Activated CD8-positive, alpha-beta memory T cell treated with anti-CD3 and anti-CD28 coated beads for 4 hours (primary cell): ENCODE measurements around the gene TACR2.

Source experiments
- DNase-seq, 2 donors: peaks; one replicate each; pipeline ENCODE4 v3.0.0-alpha.2; 2020; ENCODE audit warnings: low read depth in 2 of 2

TACR2 gene

DNA sequence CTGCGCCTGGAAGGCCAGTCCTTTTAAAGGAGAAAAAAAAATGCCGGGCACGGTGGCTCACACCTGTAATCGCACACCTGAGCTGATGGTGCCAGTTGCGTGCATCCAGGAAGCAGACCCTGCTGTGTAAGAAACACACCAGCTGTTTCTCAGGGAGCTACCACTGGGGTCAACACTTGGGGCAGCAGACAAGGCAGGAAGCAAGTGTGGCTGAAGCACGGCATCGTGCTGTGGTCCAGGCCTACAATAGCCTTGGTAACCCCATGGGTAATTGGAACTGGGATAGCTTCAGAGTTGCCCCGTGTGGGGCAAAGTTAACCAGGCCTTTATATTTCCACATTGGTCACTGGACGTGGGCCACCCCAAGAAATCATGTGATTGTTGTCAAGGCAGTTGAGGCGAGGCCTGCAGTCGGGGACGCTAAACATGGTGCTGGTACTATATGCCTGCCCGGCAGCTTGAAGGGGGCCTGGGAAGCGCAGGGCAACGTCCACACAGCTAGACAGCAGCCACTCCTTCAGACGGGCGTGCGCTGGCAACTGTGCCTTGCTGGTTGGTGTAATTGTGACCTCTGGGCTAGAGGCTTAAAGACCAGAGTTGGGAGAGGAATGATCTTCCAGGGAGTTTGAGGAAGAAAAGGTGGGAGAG, 2.5 kb upstream of the TACR2 start:
- DNase-seq: no peak

GRCh38 chr10:69418052-69418752, 1.5 kb upstream of the TACR2 start:
- DNase-seq: no peak

DNA sequence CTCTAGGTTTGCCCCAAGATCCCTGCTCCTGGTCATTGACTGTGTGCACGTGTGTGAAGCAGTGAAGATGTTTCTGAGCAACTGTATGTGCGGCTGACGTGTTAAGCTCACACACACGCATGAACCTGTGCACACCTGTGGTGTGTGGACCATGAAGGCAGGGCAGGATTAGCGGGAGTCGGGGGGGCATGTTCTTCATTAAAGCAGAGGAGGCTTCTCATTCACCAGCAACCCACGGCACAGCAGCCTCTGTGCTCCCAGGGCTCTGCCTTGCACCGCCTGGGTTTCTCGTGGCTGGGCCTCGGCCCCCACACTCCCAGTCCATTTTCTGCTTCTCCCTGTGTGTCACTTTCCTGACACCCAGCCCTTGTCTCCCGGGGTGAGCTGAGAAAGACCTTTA, 824 bp upstream of the TACR2 start:
- no peak for DNase-seq

DNA sequence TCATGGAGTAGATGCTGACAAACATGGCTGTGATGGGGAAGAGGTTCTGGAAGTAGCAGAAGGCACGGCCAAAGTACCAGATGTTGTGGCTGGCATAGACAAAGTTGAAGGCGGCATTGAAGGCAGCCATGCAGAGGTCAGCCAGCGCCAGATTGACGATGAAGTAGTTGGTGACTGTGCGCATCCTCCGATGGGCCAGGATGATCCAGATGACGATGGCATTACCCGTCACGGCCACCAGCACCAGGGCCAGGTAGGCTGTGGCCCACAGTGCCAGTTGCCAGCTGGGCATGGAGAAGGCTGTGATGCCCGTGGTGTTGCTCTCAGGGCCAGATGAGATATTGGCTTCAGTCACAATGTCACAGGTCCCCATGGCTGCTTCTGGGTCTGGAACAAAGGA, 767 bp downstream of the TACR2 start:
- no peak for DNase-seq

GRCh38 chr10:69415049-69415448, 1.7 kb downstream of the TACR2 start:
- no peak for DNase-seq

DNA sequence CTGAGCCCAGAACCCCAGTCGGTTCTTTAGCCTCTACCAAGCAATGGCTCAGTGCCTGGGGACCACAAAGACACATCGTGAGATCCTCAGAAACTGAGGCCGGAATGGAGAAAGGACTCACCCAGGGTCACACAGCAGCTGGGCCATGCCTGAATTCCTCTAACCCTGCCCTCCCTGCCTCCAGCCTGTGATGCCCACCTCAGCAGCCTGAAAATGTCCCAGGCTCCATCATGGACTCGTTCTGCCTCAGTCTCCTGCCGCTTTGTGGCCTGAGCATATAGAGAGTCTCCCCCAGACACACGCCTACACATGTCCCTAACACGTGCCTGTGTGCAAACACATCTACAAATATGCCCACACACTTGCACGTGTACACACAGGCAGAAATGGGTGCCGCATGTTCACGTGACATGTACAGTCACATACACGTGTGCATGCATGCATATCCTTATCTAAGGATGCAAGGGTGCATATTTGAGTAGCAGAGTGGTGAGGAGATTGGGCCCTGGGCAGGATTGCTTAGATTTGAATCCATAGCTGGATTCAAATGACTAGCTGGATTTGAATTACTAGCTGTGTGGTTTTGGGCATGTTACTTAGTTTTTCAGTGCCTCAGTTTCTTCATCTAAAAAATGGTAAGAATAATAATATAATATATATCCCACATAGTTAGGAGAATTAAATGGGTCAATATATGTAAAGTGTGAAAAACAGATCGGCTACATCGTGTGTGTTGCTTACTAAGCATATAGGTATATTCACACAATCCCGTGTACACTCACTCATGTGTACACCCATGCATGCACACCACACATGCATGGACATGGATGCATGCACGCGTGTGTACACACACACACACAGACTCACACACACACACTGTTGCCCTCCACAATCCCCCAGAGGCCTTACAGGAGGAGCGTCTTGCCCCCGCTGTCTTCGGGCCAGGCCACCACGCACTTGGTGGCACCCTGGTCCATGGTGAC, 2.4 kb downstream of the TACR2 start:
- no peak for DNase-seq

GRCh38 chr10:69413221-69413865, 3.4 kb downstream of the TACR2 start:
- DNase-seq: no peak

DNA sequence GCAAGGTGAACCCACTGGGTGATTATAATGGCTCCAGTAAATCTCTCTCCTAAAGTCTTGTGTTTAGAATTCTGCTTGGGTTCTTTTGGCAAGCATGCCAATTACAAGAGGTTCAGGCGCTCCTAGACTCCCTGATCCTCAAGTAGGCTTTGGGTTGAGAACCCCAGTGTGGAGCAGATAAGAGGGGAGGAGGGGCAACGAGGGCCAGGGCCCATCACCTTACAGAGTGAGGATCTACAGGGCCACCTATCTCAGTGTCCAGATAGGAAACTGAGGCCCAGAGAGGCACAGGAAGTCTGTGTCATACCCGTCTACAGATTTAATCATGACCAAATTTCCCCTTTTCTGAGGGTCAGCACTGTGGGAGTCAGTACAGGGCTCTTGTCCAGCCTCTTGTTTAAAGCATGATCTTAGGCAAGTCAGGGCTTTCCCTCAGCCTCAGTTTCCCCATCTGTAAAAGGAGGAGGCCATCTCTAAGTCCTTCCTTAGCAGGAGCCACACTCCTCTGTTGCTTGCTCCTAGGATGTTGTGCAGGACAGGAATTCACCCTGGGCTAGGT, 4.4 kb downstream of the TACR2 start:
- DNase-seq: no peak

- no peak for DNase-seq
Observed at GRCh38 chr10:69411476-69411875, 5.2 kb downstream of the TACR2 start.

DNA sequence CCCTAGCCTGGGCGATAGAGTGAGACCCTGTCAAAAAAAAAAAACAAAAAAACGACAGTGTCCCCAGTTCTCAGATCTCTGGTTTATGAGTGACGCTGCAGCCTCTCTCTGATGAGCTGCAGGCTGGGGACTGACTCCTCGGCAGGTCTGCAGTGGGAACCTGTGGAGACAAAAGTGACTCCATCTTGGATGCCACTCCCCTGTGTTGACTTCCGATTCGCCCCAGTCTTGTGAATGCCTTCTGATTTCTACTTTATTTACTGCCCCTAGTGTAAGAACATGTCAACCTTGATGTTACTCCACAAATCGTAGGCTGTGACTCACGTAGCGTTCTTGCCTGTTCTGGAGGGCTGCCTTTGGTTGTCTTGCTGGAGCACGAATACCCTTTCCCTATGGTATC, 6.2 kb downstream of the TACR2 start:
- DNase-seq: no peak

- no peak for DNase-seq
Observed at GRCh38 chr10:69409968-69410367, 6.8 kb downstream of the TACR2 start.

- DNase-seq: no peak
Observed at GRCh38 chr10:69409176-69409495, 7.6 kb downstream of the TACR2 start.

DNA sequence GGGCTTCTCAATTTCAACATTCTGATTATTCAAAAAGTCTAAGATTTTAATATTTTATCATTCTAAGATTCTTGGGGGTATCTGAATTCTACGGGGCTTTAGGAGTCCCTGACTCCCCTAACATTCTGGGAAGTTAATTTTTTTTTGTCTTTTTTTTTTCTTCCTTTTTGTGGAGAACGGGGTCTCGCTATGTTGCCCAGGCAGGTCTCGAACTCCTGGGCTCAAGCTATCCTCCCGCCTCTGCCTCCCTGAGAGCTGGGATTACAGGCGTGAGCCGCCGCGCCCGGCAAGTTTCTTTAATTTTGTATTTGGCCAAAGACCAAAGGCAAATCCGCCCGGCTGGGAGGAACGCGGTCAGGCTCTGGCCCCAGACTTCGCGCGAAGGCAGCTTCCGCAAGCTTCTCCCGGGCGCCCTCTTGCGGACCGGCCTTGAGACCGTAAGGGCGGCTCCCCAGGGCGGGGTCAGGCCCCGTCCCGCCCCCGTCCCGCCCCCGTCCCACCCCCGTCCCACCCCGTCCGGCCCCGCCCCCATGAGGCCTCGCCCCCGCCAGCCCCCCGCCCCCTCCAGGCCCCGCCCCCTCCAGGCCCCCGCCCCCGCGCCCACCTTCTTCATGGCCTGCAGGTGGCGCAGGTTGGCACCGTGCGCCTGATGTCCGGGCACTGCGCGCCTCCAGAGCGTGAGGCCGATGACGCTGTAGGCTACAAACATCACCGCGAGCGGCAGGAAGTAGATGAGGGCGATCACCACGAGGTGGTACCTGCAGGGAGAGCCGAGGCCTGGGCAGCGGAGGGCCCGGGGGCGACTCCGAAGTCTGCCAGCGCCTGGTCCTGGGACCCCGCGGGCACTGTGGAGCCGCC, 8.2 kb downstream of the TACR2 start:
- peak; percentile 73 to 80 for DNase-seq

GRCh38 chr10:69407621-69408301, 9.0 kb downstream of the TACR2 start:
- DNase-seq: no peak

DNA sequence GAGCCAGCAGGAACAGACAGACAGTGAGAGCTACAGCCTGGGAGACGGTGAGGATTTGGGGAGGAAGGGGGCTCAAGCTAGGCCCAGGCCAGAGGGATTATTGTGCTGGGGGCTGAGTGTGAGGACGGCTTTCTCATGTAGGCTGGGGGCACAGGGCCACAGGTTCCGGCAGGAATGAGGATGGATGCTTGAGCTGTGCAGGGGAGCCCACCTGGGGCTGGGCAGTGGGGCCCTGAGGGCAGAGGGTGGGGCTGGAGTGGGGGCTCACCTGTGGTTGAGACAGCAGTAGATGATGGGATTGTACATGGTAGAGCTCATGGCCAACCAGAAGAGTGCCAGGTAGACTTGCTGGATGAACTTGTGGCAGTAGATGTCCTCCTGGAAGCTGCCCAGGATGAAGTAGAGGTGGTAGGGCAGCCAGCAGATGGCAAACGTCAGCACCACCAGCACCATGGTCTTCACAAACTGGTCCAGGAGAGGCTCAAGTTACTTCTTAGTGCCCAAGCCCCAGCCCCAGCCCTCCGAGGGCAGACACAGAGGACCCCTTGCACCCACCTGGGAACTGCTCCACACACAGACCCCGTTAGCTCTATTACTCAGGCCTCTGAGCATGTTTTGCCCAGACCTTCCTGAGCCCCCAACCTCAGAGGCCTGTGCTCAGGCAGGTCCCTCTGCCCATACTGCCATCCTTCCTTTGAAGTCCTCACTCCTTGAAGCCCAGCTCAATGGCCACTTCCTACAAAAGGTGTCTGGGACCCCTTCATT, 9.7 kb downstream of the TACR2 start:
- no peak for DNase-seq

GRCh38 chr10:69406302-69406811, 10.4 kb downstream of the TACR2 start:
- DNase-seq: no peak

- no peak for DNase-seq
Observed at GRCh38 chr10:69405221-69405620, 11.5 kb downstream of the TACR2 start.

DNA sequence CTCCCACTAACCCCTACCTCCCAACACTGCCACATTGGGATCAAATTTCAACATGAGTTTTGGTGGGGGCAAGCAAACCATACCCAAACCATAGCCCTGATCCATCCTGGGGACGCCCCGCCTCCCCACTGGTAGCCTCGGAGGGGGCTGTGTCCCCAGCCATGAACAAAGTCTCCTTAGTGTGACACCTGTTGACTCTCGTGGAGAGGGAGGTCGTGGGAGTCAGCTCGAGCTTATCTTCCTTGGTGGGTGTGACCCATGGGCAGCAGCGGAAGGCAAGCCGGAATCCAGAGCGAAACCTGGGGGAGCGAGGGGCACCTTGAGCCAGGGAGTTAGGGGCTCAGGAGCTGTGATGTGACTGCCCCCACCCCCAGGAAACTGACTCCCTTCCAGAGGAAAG, 11.9 kb downstream of the TACR2 start:
- no peak for DNase-seq

- no peak for DNase-seq
Observed at GRCh38 chr10:69403519-69403918, 13.2 kb downstream of the TACR2 start.
